Fibroblast of the aortic adventitia (primary cell): ENCODE measurements around the gene SFXN2. TPM values are rescaled to one million over a fixed set of nuclear protein-coding genes. Genes with fewer than 3 reads are reported as not detected.

Experiments used
- DNase-seq: peaks from one replicate; pipeline ENCODE4 v3.0.0-alpha.2; 2010; ENCODE audit warnings: low read depth
- H3K4me3 ChIP-seq: 2 replicates; pipeline ENCODE4 v1.5.1; 2011; ENCODE audit warnings: low read depth, mild to moderate bottlenecking, control low read depth, low read length, moderate library complexity
- CTCF ChIP-seq: IDR thresholded peaks from 2 replicates; pipeline ENCODE4 v1.5.1; 2011; ENCODE audit warnings: mild to moderate bottlenecking, low read length, control low read depth, inconsistent platforms; ENCODE audit not compliant: insufficient read depth
- total RNA-seq: library from RNA; depleted of rRNA; stranded (reverse); fragments of >200 nt; gene quantifications from 2 replicates; pipeline ENCODE4 v1.2.3, GENCODE V29; 2012; ENCODE audit warnings: low replicate concordance

SFXN2 gene
- total RNA-seq, 1 donor: 3.8 TPM

- no peak for DNase-seq
- no peak for TF ChIP-seq CTCF
- H3K4me3 ChIP-seq: no peak overlapping the region
These were observed 48.7 kb downstream of the SFXN2 start for GRCh38 chr10:102763037-102763607.

GRCh38 chr10:102764470-102765161, 50.2 kb downstream of the SFXN2 start:
- no peak for TF ChIP-seq CTCF
- no peak overlapping the region for H3K4me3 ChIP-seq
- peak; percentile 88 for DNase-seq

GRCh38 chr10:102765336-102765735, 50.9 kb downstream of the SFXN2 start:
- H3K4me3 ChIP-seq: no peak overlapping the region
- no peak for DNase-seq
- no peak for TF ChIP-seq CTCF

- no peak overlapping the region for H3K4me3 ChIP-seq
- TF ChIP-seq CTCF: no peak
- no peak for DNase-seq
These were observed 53.2 kb downstream of the SFXN2 start for GRCh38 chr10:102767428-102768160.

GRCh38 chr10:102769375-102770107, 55.1 kb downstream of the SFXN2 start:
- DNase-seq: no peak

More at GRCh38 chr10:102769375-102770107, 55.1 kb downstream of the SFXN2 start:
- H3K4me3 ChIP-seq: no peak overlapping the region
- no peak for TF ChIP-seq CTCF
